Hepatocyte (in vitro differentiated cells): Measurements from ENCODE around the gene TCEA3. TPM values are rescaled to one million over a fixed set of nuclear protein-coding genes. Genes with fewer than 3 reads are reported as not detected.

Experiments
- DNase-seq: peaks from one replicate; pipeline ENCODE4 v3.0.0-alpha.2; 2016; ENCODE audit warnings: low spot score
- H2AFZ ChIP-seq: fragments of 200-600 bp; sonication (generic); 2 replicates; pipeline ENCODE4 v1.6.0; 2016; ENCODE audit warnings: antibody characterized with exemption, mild to moderate bottlenecking
- H3K27ac ChIP-seq: fragments of 200-600 bp; sonication (generic); 2 replicates; pipeline ENCODE4 v1.5.1; 2016; ENCODE audit warnings: mild to moderate bottlenecking
- H3K27me3 ChIP-seq: fragments of 200-600 bp; sonication (generic); 2 replicates; pipeline ENCODE4 v1.6.1; 2016
- H3K36me3 ChIP-seq: fragments of 200-600 bp; sonication (generic); replicated peaks from 2 replicates; pipeline ENCODE4 v1.5.1; 2016; ENCODE audit warnings: low read depth; ENCODE audit not compliant: insufficient read depth
- H3K4me1 ChIP-seq: fragments of 200-600 bp; sonication (generic); 2 replicates; pipeline ENCODE4 v1.5.1; 2016; ENCODE audit warnings: mild to moderate bottlenecking, moderate library complexity; ENCODE audit not compliant: insufficient read depth
- H3K4me2 ChIP-seq: fragments of 200-600 bp; sonication (generic); 2 replicates; pipeline ENCODE4 v1.6.0; 2016
- H3K4me3 ChIP-seq: fragments of 200-600 bp; sonication (generic); 2 replicates; pipeline ENCODE4 v1.5.1; 2016; ENCODE audit warnings: mild to moderate bottlenecking
- H3K79me2 ChIP-seq: fragments of 200-600 bp; sonication (generic); 2 replicates; pipeline ENCODE4 v1.6.0; 2017; ENCODE audit warnings: mild to moderate bottlenecking
- H3K9me2 ChIP-seq: fragments of 200-600 bp; sonication (generic); replicated peaks from 2 replicates; pipeline ENCODE4 v1.6.0; 2017; ENCODE audit warnings: mild to moderate bottlenecking; ENCODE audit not compliant: insufficient read depth
- H3K9me3 ChIP-seq: fragments of 200-600 bp; sonication (generic); 2 replicates; pipeline ENCODE4 v1.5.1; 2016; ENCODE audit warnings: low read depth, mild to moderate bottlenecking
- H4K20me1 ChIP-seq: fragments of 200-600 bp; sonication (generic); 2 replicates; pipeline ENCODE4 v1.6.0; 2016; ENCODE audit warnings: mild to moderate bottlenecking; ENCODE audit not compliant: insufficient read depth, poor library complexity, severe bottlenecking
- CTCF ChIP-seq: fragments of 200-600 bp; sonication (generic); IDR thresholded peaks from 2 replicates; pipeline ENCODE4 v1.5.1; 2016; ENCODE audit warnings: antibody characterized with exemption, mild to moderate bottlenecking; ENCODE audit not compliant: poor library complexity
- EZH2 ChIP-seq: fragments of 200-600 bp; sonication (generic); IDR thresholded peaks from 2 replicates; pipeline ENCODE4 v1.6.1; 2016; ENCODE audit warnings: antibody characterized with exemption, mild to moderate bottlenecking, borderline replicate concordance
- EZH2phosphoT487 ChIP-seq: fragments of 200-600 bp; sonication (generic); IDR thresholded peaks from one replicate; pipeline ENCODE4 v1.6.1; 2018; ENCODE audit warnings: antibody characterized with exemption, mild to moderate bottlenecking, low read depth, moderate library complexity; ENCODE audit not compliant: unreplicated experiment, severe bottlenecking
- WGBS: methylation state at CpG from one replicate; pipeline ENCODE4 v1.1.6; 2016; ENCODE audit warnings: low lambda C conversion rate; ENCODE audit errors: missing lambda C conversion rate; 5-methylcytosine and 5-hydroxymethylcytosine counted together
- polyA plus RNA-seq: library from polyadenylated mRNA; unstranded; fragments of >200 nt; fragmentation: Nextera tagmentation; extraction: Ambion mirVana; gene quantifications from 2 replicates; pipeline ENCODE4 v1.2.1, GENCODE V29; 2016
- total RNA-seq: library from RNA; depleted of rRNA; stranded (reverse); fragments of >200 nt; gene quantifications from 2 replicates; pipeline ENCODE4 v1.2.3, GENCODE V29; 2014

The TCEA3 gene
- total and polyA plus RNA-seq, 2 experiments from 2014 or later = 30.2 to 31.2 TPM

DNA sequence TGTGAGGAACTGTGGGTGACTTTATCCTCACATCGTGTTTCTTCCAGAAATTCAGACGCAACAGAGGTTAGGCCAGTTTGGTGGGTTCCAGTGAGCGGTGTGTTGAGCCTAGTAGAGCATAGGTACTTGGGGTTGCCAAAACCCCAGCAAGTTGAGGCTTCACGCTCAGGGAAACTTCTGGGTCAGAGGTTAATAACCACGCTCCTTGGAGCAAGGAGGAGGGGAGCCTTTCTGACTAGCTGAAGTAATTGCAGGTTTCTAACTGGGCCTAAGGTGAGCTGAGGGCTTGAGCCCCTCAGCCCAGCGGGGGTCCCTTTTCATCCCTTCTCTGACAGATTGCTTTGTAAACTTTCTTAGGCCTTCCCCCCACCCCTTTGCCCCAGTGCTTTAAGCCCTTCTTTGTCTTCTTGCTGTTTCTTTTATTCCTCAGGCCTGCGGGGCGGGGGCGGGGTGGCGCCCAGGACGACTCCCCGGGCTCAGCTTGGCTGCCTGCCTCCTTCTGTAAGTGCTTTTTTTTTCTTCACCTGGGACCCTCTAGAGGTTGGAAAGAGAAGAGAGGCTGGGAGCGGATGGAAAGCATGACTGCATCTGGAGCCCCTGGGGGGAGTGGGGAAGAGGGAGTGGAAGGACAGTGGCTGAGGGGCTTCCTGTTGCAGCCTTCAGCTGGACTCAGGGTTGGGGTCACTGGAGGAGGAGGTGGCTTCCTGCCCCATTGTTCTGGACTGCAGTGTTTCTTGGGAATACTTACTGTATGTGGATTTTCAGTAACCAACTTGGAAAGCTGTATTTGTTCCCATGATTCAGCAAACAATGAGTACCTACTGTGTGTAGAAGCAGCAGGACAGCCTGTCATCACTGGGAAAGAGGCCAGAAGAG, 53.6 kb downstream of the TCEA3 start:
- Histone ChIP-seq H3K79me2 (peaks cover 48% of the 10 kb centered on the region), H4K20me1 (no peaks in the 10 kb centered on the region), H3K9me3 (peaks cover 2% of the 10 kb centered on the region), H3K4me3 (no peak overlapping the region), H3K9me2 (no peaks in the 10 kb centered on the region), H3K4me1 (peaks cover 28% of the 10 kb centered on the region), H3K27ac (peak overlapping the region; percentile 97), H2AFZ (no peak overlapping the region), H3K36me3 (peaks cover 6% of the 10 kb centered on the region), H3K4me2 (peak overlapping the region; percentile 87), H3K27me3 (no peaks in the 10 kb centered on the region)
- TF ChIP-seq CTCF = no peak
- TF ChIP-seq EZH2phosphoT487 = no peak
- TF ChIP-seq EZH2 = no peak
- peak; percentile 57 for DNase-seq
- WGBS = 24% methylated on average over 13 of the region's 13 CpGs

GRCh38 chr1:23370330-23370708, 54.2 kb downstream of the TCEA3 start:
- Histone ChIP-seq H3K27ac (peak overlapping the region; percentile 97), H4K20me1 (no peaks in the 10 kb centered on the region), H3K9me2 (no peaks in the 10 kb centered on the region), H3K79me2 (peaks cover 54% of the 10 kb centered on the region), H3K4me1 (peaks cover 28% of the 10 kb centered on the region), H3K4me3 (peak overlapping the region; percentile 84), H3K4me2 (peak overlapping the region; percentile 87), H2AFZ (no peak overlapping the region), H3K27me3 (no peaks in the 10 kb centered on the region), H3K9me3 (peaks cover 2% of the 10 kb centered on the region), H3K36me3 (peaks cover 6% of the 10 kb centered on the region)
- TF ChIP-seq CTCF = peak; percentile 3
- no peak for TF ChIP-seq EZH2phosphoT487
- no peak for TF ChIP-seq EZH2
- WGBS = 73% methylated on average over 5 of the region's 5 CpGs
- no peak for DNase-seq

DNA sequence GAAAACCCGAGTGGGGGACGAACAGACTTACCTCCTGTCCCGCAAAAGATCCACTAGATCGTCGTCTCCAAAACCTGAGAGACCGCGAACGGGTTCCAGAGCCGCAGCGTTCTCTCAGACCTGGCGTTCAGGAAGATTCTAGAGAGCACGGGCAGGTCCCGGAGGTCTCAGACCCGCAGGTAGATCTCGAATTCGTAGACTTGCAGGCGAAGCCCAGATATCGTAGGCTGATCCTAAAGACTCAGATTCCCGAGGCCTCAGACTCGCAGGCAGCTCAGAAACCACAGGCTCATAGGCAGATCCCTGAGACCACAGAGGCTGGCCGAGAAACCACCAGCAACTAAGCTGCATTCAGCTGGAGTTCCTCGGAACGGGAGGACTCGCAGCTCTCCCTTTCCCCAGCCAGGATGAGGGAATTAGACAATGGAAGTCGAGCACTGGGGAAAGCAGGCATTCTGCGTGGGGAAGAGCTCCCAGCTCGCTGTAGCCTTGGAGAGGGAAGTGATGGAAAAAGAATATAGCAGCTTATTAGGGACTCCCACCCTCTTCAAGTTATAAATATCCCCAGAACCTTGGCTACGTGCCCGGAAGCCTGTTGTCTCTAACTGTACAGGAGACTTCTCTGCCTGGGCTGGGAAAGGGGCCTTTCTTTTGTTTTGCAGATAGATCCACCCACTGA, 55.1 kb downstream of the TCEA3 start, which contains the start of gene ZNF436:
ZNF436 (minus strand) TSS at position 502 of the 679 bp plus-strand sequence. CDS start 1,831 bp downstream, outside the sequence.
- Histone ChIP-seq H3K79me2 (peaks cover 59% of the 10 kb centered on the region), H3K4me1 (peaks cover 28% of the 10 kb centered on the region), H4K20me1 (no peaks in the 10 kb centered on the region), H3K4me2 (peak within 1 kb of the TSS; percentile 87), H3K9me2 (no peaks in the 10 kb centered on the region), H2AFZ (peak within 1 kb of the TSS; percentile 98), H3K9me3 (peaks cover 6% of the 10 kb centered on the region), H3K27ac (peak within 1 kb of the TSS; percentile 97), H3K36me3 (peaks cover 10% of the 10 kb centered on the region), H3K27me3 (no peaks in the 10 kb centered on the region), H3K4me3 (peak within 1 kb of the TSS; percentile 84)
- WGBS = 2% methylated on average over 29 of the region's 29 CpGs
- peak; percentile 92 for DNase-seq
- no peak for TF ChIP-seq CTCF
- no peak for TF ChIP-seq EZH2
- no peak for TF ChIP-seq EZH2phosphoT487
